Hepatocyte (in vitro differentiated cells): ENCODE results near the gene MOK.

Experiments used
- EZH2 ChIP-seq: fragments of 200-600 bp; sonication (generic); IDR thresholded peaks from 2 replicates; pipeline ENCODE4 v1.6.1; 2016; ENCODE audit warnings: antibody characterized with exemption, mild to moderate bottlenecking, borderline replicate concordance
- EZH2phosphoT487 ChIP-seq: fragments of 200-600 bp; sonication (generic); IDR thresholded peaks from one replicate; pipeline ENCODE4 v1.6.1; 2018; ENCODE audit warnings: antibody characterized with exemption, mild to moderate bottlenecking, low read depth, moderate library complexity; ENCODE audit not compliant: unreplicated experiment, severe bottlenecking
- TF ChIP-seq, protein P1 (sequence below): fragments of 200-600 bp; sonication (generic); IDR thresholded peaks from 2 replicates; pipeline ENCODE4 v1.5.1; 2016; ENCODE audit warnings: antibody characterized with exemption, mild to moderate bottlenecking; ENCODE audit not compliant: poor library complexity

DNA sequence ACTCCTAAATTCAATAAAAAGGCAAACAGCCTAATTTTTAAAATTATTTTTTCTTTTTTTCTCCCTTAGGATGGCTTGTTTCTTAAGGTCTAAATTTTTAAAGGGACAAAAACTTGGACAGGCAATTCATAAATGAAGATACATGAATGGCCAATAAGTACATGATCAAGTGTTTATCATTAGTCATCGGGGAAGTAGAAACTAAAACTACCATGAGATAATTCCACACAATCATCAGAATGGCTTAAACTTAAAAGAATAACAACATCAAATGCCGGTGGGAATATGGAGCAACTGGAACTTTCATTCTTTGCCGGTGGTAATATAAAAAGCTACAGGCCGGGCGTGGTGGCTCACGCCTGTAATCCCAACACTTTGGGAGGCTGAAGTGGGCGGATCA, 29.1 kb downstream of the MOK start:
- TF ChIP-seq EZH2phosphoT487 (no peak), EZH2 (no peak)
- TF ChIP-seq, protein P1, sequence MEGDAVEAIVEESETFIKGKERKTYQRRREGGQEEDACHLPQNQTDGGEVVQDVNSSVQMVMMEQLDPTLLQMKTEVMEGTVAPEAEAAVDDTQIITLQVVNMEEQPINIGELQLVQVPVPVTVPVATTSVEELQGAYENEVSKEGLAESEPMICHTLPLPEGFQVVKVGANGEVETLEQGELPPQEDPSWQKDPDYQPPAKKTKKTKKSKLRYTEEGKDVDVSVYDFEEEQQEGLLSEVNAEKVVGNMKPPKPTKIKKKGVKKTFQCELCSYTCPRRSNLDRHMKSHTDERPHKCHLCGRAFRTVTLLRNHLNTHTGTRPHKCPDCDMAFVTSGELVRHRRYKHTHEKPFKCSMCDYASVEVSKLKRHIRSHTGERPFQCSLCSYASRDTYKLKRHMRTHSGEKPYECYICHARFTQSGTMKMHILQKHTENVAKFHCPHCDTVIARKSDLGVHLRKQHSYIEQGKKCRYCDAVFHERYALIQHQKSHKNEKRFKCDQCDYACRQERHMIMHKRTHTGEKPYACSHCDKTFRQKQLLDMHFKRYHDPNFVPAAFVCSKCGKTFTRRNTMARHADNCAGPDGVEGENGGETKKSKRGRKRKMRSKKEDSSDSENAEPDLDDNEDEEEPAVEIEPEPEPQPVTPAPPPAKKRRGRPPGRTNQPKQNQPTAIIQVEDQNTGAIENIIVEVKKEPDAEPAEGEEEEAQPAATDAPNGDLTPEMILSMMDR: no peak
